Astrocyte (in vitro differentiated cells and primary cell): ENCODE data around the gene SOX14. TPM values are rescaled to one million over a fixed set of nuclear protein-coding genes. Genes with fewer than 3 reads are reported as not detected.

ENCODE experiments used
- DNase-seq: peaks from one replicate; pipeline ENCODE4 v3.0.0-alpha.2; 2010; ENCODE audit warnings: low read depth
- FAIRE-seq: peaks from 2 replicates; lab custom pipeline; 2011; peaks lifted over from hg19 to GRCh38; lab: Jason Lieb, UNC
- H2AFZ ChIP-seq: 2 replicates; pipeline ENCODE4 v1.6.0; 2012; ENCODE audit warnings: low read depth, low read length, inconsistent platforms
- H3K27ac ChIP-seq: 2 replicates; pipeline ENCODE4 v1.5.1; 2011; ENCODE audit warnings: low read depth, low read length, inconsistent platforms
- H3K27me3 ChIP-seq: 2 replicates; pipeline ENCODE4 v1.6.0; 2011; ENCODE audit warnings: low read length, inconsistent platforms; ENCODE audit not compliant: insufficient read depth
- H3K36me3 ChIP-seq: 2 replicates; pipeline ENCODE4 v1.5.1; 2011; ENCODE audit warnings: low read length, inconsistent platforms; ENCODE audit not compliant: insufficient read depth
- H3K4me1 ChIP-seq: 2 replicates; pipeline ENCODE4 v1.5.1; 2011; ENCODE audit warnings: low read length, inconsistent platforms; ENCODE audit not compliant: insufficient read depth
- H3K4me2 ChIP-seq: 2 replicates; pipeline ENCODE4 v1.6.0; 2012; ENCODE audit warnings: low read length, inconsistent platforms
- H3K4me3 ChIP-seq: 2 replicates; pipeline ENCODE4 v1.5.1; 2011; ENCODE audit warnings: low read depth, mild to moderate bottlenecking, low read length, inconsistent platforms; ENCODE audit not compliant: insufficient read depth
- H3K79me2 ChIP-seq: 2 replicates; pipeline ENCODE4 v1.6.0; 2012; ENCODE audit warnings: mild to moderate bottlenecking, low read length, inconsistent platforms; ENCODE audit not compliant: insufficient read depth
- H3K9ac ChIP-seq: 2 replicates; pipeline ENCODE4 v1.6.0; 2012; ENCODE audit warnings: mild to moderate bottlenecking, low read length, inconsistent platforms
- H3K9me3 ChIP-seq: 2 replicates; pipeline ENCODE4 v1.5.1; 2012; ENCODE audit warnings: low read depth, mild to moderate bottlenecking, low read length, inconsistent platforms; ENCODE audit not compliant: insufficient read depth
- H4K20me1 ChIP-seq: 2 replicates; pipeline ENCODE4 v1.6.0; 2012; ENCODE audit warnings: low read length, inconsistent platforms; ENCODE audit not compliant: insufficient read depth
- H3K27ac Mint-ChIP-seq: one replicate; pipeline ENCODE4 v1.8.0; 2021; ENCODE audit warnings: mild to moderate bottlenecking, mixed read lengths; ENCODE audit not compliant: unreplicated experiment
- H3K27me3 Mint-ChIP-seq: one replicate; pipeline ENCODE4 v1.8.0; 2021; ENCODE audit warnings: low read depth, mixed read lengths; ENCODE audit not compliant: unreplicated experiment
- H3K36me3 Mint-ChIP-seq: one replicate; pipeline ENCODE4 v1.8.0; 2021; ENCODE audit warnings: low read depth, mixed read lengths; ENCODE audit not compliant: unreplicated experiment
- H3K4me1 Mint-ChIP-seq: one replicate; pipeline ENCODE4 v1.8.0; 2021; ENCODE audit warnings: low read depth, mixed read lengths; ENCODE audit not compliant: unreplicated experiment
- H3K4me3 Mint-ChIP-seq: one replicate; pipeline ENCODE4 v1.8.0; 2021; ENCODE audit warnings: mild to moderate bottlenecking, moderate library complexity, mixed read lengths; ENCODE audit not compliant: unreplicated experiment
- H3K9me3 Mint-ChIP-seq: one replicate; pipeline ENCODE4 v1.8.0; 2021; ENCODE audit warnings: mild to moderate bottlenecking, mixed read lengths; ENCODE audit not compliant: unreplicated experiment
- CTCF ChIP-seq: IDR thresholded peaks from 2 replicates; pipeline ENCODE4 v1.5.1; 2011; ENCODE audit warnings: low read depth, mild to moderate bottlenecking, inconsistent platforms, low read length, moderate library complexity; ENCODE audit not compliant: insufficient read depth
- EZH2 ChIP-seq: IDR thresholded peaks from 2 replicates; pipeline ENCODE4 v1.6.1; 2012; ENCODE audit warnings: mild to moderate bottlenecking, low read length, inconsistent platforms; ENCODE audit not compliant: insufficient read depth
- total RNA-seq: library from RNA; stranded (reverse); gene quantifications from 2 replicates; pipeline ENCODE4 v1.2.1, GENCODE V29; 2021

SOX14 gene
- total RNA-seq, 1 donor from 2014 or later, result 0.09 TPM

GRCh38 chr3:137746808-137747207 is 17.3 kb upstream of the SOX14 start:
- no peaks in the 10 kb centered on the region for H3K36me3 ChIP-seq
- H3K27me3 ChIP-seq, result no peaks in the 10 kb centered on the region
- H3K79me2 ChIP-seq, result no peaks in the 10 kb centered on the region
- no peaks in the 10 kb centered on the region for H4K20me1 ChIP-seq
- H3K9me3 Mint-ChIP-seq, result peaks cover 5% of the 10 kb centered on the region
- TF ChIP-seq EZH2 (no peak), CTCF (no peak)
- H3K9me3 ChIP-seq, result no peaks in the 10 kb centered on the region
- no peak overlapping the region for H3K4me3 Mint-ChIP-seq
- H3K27ac Mint-ChIP-seq, result no peak overlapping the region
- no peak overlapping the region for H3K4me3 ChIP-seq
- no peak overlapping the region for H3K9ac ChIP-seq
- no peak overlapping the region for H2AFZ ChIP-seq
- no peak for DNase-seq
- no peak overlapping the region for H3K27ac ChIP-seq
- H3K4me1 ChIP-seq, result no peaks in the 10 kb centered on the region
- FAIRE-seq, result no peak
- H3K4me2 ChIP-seq, result no peak overlapping the region
- H3K27me3 Mint-ChIP-seq, result peaks cover 59% of the 10 kb centered on the region
- no peaks in the 10 kb centered on the region for H3K4me1 Mint-ChIP-seq
- H3K36me3 Mint-ChIP-seq, result no peaks in the 10 kb centered on the region

GRCh38 chr3:137759505-137759904 is 4.6 kb upstream of the SOX14 start:
- Mint-ChIP-seq H3K4me3 (no peak overlapping the region), H3K27me3 (peaks cover 73% of the 10 kb centered on the region), H3K36me3 (peaks cover 3% of the 10 kb centered on the region), H3K9me3 (peaks cover 12% of the 10 kb centered on the region), H3K27ac (no peak overlapping the region), H3K4me1 (no peaks in the 10 kb centered on the region)
- DNase-seq, result no peak
- Histone ChIP-seq H3K9ac (no peak overlapping the region), H2AFZ (no peak overlapping the region), H3K4me1 (no peaks in the 10 kb centered on the region), H3K36me3 (no peaks in the 10 kb centered on the region), H3K9me3 (no peaks in the 10 kb centered on the region), H3K4me3 (no peak overlapping the region), H3K27me3 (peaks cover 40% of the 10 kb centered on the region), H4K20me1 (no peaks in the 10 kb centered on the region), H3K4me2 (no peak overlapping the region), H3K79me2 (no peaks in the 10 kb centered on the region), H3K27ac (no peak overlapping the region)
- no peak for TF ChIP-seq CTCF
- no peak for TF ChIP-seq EZH2
- no peak for FAIRE-seq

- H3K79me2 ChIP-seq, result no peaks in the 10 kb centered on the region
- H3K36me3 Mint-ChIP-seq, result peaks cover 3% of the 10 kb centered on the region
- DNase-seq (no peak), FAIRE-seq (no peak)
- peaks cover 77% of the 10 kb centered on the region for H3K27me3 Mint-ChIP-seq
- no peaks in the 10 kb centered on the region for H3K36me3 ChIP-seq
- H3K9me3 Mint-ChIP-seq, result peaks cover 7% of the 10 kb centered on the region
- no peak overlapping the region for H3K27ac Mint-ChIP-seq
- H2AFZ ChIP-seq, result no peak overlapping the region
- H3K4me1 ChIP-seq, result no peaks in the 10 kb centered on the region
- H3K27me3 ChIP-seq, result peaks cover 50% of the 10 kb centered on the region
- H3K4me1 Mint-ChIP-seq, result no peaks in the 10 kb centered on the region
- H3K4me3 Mint-ChIP-seq, result no peak overlapping the region
- H3K9me3 ChIP-seq, result no peaks in the 10 kb centered on the region
- H3K9ac ChIP-seq, result no peak overlapping the region
- H3K4me3 ChIP-seq, result no peak overlapping the region
- H3K4me2 ChIP-seq, result no peak overlapping the region
- no peak overlapping the region for H3K27ac ChIP-seq
- H4K20me1 ChIP-seq, result no peaks in the 10 kb centered on the region
- TF ChIP-seq CTCF (no peak), EZH2 (peak; percentile 7)
These were observed 3.6 kb upstream of the SOX14 start for GRCh38 chr3:137760341-137761098.
